OCI-M2 (cell line): Measurements from ENCODE around the gene DNMT1.

ENCODE experiments used
- DNase-seq: peaks from one replicate; lab custom pipeline; 2025; ENCODE audit not compliant: unreplicated experiment; lab: John Stamatoyannopoulos, UW

The DNMT1 gene

DNA sequence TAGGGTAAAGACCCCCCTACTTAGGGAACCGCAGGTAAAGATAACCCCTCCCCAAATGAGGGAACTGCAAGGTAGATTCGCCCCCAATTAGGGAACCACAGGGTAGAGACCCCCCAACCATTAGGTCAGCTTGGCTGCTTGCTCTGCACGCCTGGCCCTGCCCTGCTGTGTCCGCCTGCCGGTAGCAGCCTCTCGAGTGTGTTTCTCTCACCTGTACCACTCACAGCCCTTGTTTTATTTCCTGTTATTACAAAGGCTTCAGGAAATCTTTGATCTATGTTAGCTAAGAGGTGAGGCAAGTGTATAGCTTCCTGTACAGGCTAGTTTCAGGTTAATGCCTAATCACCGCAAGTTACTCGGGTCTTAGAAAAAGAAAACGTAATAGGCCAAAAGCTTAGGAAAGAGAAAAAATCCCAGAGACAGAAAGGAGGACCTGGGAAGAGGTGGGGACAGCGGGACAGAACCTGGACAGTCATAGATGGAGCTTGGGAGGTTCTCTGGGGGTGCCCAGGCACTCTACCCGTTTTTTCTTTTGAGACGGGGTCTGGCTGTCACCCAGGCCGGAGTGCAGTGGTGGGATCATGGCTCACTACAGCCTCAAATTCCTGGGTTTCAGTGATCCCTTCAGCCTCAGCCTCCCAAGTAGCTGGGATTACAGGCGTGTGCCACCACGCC, 51.9 kb downstream of the DNMT1 start:
- no peak for DNase-seq

DNA sequence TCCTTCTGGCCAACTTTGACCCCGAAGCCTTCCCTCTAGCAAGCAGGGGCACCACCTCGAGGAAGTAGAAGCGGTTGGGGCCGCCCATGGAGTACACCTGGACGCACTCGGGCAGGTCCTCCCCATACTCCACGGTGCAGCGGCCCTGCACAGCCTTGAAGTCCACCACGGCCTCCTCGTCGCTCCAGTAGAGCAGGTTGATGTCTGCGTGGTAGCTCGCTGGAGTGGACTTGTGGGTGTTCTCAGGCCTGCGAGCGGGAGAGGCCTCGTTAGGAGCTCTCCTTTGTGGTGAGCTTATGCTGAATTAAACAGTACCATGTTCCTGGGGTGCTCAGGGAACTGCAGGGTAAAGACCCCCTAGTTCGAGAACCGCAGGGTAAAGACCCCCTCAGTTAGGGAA, 52.8 kb downstream of the DNMT1 start:
- no peak for DNase-seq

DNA sequence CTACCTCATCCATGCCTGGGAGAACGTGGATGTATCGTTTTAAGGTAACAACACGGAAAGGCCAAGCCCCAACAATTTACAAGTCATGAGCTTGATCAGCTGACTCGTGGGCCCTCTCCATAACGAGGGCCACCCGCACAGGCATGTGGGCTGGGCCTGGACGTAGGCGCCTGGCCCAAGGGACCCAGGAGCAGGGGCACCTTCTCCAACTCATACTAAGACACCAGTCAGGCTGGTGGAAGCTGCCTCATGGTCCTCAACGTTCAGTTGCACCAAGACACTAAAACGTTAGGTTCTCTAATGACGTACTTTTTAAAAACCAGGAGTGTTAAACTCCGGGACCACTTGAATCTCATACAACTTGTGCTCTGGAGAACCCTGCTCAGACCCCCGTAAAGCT, 53.3 kb downstream of the DNMT1 start:
- DNase-seq = no peak

GRCh38 chr19:10139952-10140351, 54.8 kb downstream of the DNMT1 start:
- no peak for DNase-seq

DNA sequence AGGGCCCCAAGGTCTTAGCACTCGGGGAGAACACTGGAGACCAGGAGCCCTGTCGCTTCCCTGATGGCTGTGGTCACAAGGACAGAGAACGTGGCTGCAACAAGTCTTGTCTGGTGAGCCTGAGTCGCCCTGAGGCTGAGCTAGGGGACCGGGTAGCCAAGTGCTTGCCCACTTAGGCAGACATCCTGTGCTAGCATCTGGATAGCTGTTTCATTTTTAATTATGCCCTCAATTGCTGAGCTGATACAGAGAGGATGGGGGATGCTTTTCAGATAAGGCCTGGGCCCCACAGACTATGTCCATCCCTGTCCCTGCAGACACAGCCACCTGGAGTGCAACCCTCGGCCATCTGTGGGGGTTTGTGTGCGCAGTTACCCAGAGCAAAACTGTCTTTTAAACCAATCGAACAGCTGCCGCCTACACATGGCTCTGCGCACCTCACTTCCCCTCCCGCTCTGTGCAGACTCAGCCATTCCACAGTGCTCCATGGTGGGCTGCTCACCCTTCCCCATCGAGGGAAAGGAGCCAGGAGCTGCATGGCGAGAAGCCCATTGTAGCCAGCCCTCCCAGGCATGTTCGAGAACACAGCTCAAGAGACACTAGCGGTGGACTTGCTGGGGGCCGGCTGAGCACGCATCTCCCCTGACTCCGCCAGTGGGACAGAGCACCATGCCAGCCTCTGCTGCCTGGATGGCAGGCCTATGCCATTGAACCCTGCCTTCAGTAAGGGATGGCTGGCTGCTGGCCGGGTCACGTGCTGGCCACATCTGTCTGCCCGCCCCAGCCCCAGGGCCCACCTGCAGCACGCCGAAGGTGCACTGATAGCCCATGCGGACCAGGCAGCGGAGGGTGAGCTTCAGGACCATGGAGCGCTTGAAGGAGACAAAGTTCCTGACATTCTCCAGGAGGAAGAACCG, 55.6 kb downstream of the DNMT1 start:
- no peak for DNase-seq

DNA sequence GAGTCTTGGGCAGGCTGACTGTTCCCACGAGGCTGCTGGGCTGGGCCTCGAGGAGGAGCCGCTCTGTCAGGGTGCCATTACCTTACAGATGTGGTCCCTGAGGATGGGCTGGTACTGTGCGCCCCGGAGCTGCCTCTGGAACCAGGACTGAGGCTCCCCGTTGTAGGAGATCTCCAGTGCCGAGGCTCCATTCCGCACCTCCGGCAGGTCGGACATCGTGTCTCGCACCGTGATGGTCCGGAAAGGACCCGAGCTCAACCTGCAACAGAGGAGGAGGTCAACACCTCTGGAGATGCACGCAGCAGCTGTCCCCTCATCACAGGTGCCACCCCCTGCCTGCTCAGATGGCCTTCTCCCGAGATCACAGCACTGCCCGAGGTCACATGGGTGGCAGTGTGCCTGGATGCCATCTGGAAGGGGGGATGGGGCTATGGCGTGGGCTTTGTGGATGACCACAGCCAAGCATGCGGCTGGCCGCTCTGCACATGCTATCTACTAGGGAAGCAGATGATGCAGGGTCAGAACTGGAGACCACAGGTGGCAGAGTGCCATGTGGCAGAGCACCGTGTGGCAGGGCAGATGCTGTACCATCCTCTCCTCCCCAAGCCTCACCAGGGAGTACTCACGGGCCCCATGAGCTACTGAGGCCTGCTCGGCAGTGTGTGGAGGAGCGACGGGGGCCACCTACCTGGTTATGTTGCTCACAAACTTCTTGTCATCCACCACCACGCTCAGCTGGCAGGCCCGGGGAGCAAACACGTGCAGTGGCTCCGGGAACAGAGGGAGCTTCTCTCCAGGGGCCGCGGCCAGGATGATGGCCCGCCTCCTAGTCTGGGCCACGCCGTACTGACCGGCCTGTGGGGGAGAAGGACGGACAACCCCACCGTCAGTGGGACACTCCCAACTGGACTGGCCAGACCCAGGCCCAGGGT, 56.7 kb downstream of the DNMT1 start:
- DNase-seq = no peak

DNA sequence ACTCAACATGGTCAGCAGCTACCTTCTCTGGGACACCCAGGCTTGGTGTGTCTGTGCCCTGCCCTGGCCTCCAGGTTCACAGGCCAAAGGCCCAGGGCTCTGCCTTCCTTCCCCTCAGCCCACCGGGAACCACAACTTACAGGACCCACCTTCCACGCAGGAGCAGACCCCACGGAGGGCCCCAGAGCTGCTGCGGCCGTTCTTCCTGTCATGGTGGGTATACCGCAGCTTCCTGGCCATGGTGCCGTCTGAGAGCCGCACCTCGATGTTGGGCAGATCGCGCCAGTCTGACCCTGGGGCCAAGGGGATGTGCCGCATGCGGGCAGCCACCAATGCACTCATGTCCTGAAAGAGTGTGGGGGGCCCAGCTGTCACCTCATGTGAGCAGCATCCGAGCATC, 57.8 kb downstream of the DNMT1 start:
- no peak for DNase-seq

- DNase-seq = no peak
These were observed 59.0 kb downstream of the DNMT1 start for GRCh38 chr19:10135551-10136334.

DNA sequence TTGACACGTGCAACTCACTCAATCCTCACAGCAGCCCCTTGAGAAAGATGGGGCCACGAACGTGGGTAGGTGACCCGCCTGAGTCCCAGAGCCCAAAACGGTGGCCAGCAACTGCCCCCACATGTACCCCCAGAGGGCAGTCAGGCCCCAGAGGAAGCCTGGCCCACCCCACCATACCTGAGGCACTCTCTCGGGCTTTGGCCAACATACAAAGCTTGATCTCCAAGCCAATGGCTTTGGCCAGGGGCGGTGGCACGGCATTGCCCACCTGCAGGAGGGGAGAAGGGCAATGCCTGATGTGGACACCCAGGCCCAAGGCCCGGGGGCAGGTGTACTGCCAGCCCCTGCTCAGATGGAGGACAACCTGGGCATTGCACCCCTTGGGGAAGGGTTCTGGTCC, 60.7 kb downstream of the DNMT1 start:
- DNase-seq = no peak

DNA sequence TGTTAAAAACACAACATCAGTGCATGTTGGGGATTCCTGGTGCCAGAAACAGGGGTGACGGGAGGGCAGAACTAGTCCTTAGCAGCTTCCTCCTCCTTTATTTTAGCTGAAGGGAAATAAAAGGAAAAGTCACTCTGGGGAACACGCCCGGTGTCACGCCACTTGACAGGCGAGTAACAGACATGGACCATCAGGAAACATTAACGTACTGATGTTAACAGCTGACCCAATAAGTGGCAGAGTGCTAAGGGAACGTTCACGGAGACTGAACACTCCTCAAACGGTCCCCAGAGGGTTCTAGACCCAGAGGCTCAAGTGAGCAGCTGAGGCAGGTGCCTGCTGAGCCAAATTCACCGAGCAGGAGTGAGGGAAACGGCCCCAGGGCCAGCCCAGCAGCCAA, 61.2 kb downstream of the DNMT1 start:
- DNase-seq = no peak

GRCh38 chr19:10132905-10133304, 61.8 kb downstream of the DNMT1 start:
- DNase-seq = no peak

DNA sequence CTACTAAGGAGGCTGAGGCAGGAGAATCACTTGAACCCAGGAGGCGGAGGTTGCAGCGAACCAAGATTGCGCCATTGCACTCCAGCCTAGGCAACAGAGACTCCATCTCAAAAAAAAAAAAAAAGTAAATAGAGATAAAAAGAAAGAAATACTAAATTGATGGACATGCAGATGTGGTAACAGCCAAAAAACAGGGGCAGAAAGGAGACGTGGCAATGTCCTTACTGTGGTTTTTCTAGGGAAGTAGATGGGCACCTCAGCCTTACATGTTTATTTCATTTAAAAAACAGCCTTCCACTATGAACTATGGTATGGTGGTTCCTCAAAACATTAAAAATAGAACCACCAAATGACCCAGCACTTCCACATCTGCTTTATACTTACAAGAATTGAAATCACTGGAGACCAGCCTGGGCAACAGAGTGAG, 68.5 kb downstream of the DNMT1 start:
- no peak for DNase-seq

DNA sequence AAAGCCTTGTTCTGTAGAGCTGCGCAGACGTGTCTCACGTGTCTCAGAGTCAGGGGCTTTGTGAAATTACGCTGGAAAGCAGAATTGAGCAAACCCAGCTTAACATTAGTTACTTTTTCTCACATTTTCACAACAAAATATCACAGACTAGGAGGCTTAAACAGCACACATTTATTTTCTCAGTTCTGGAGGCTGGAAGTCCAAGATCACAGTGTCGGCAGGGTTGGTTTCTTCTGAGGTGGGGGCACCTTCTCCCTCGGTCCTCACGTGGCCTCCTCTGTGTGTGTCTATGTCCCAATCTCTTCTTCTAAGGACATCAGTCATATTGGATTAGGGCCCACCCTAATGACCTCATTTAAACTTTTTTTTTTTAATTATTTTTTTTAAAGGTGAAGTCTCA, 70.3 kb downstream of the DNMT1 start:
- no peak for DNase-seq

DNA sequence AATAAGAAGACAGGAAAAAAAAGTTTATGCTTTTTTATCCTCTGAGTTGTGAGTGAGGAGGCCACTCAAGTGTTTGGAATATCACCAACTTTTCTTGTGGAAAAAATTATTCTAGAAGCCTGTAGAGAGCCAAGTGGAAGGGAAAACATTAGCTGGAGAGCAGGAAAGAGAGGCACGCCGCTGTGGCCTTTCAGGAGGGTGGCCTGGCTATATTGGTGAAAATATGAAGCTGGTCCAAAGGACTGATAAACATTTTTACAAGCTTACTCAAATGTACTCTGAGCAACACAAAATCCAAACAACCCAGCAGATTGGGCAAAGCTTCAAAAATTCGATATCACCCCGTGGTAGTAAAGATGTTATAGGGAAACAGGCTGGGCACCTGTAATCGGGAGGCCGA, 72.7 kb downstream of the DNMT1 start:
- no peak for DNase-seq

- no peak for DNase-seq
These were observed 74.1 kb downstream of the DNMT1 start for GRCh38 chr19:10120538-10121189.

GRCh38 chr19:10118960-10119359, 75.8 kb downstream of the DNMT1 start:
- DNase-seq = no peak

DNA sequence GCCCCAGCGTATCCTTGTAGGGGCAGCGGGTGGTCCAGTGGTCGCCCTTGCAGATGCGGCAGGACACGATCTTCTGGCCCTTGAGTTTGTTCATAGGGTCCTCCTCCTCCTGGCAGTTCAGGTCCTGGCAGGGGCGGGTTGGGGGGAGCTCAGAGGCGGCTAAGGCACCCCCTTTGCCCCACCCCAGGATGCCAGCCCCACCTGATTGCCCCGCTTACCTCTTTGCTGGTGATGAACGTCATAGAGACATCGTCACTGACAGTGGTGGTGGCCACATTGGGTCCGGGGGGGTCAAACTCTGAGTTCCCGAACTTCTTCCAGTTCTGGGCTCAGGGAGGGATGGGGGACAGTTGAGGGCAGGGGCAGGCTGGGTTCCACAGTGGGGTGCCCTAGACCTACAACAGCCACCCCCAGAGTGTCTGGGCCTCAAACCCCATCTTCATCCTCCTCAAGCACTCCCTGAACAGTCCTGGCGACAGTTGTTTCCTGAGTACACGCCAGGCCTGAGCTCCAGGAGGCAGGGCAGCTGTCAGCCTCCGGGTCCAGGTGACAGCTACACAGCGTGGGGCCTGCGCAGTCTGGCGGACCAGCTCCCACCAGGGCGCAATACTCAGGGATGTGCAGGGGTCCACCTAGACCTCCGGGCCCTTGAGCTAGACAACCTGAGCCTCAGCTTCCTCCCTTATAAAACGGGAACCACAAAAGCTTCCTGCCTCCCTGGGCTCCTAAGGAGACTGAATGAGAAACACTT, 77.7 kb downstream of the DNMT1 start:
- DNase-seq = no peak

DNA sequence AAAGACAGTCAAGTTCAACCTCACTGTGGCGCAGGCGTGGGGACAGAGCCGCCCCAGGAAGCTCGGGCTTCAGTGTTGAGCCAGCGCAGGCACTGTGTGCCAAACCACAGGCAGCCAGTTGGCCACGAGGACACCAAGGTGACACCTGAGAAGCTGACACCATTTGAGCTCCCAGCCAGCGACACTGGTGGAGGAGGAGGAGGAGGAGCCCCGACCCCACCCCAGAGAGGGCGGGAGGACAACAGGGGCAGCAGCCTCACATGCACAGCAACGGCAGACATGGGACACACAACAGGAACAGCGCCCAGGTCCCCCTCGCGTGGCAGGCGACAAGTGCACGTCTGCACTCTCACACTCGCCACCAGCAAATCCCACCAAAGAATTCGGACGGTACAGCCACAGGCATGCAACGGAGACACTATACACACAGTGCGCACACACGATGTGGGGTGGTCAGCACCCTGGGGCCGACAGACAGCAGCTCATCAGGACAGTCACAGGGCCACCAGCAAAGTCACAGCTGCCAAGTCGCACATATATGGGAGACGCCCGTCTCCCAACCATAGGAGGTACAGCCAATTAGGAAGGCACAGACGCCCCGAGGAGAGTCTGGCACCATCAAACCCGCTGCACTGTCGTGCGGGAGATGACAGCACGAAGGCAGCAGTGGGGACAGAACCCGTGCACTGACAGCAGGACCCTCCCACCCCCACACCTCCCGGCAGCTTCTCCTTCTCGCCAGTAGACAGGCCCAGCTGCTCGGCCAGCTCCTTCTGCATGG, 78.5 kb downstream of the DNMT1 start:
- no peak for DNase-seq
